NT2/D1 (cell line): ENCODE measurements around the gene MBP.

Source experiments
- SUZ12 ChIP-seq: IDR thresholded peaks from 2 replicates; pipeline ENCODE4 v1.6.1; 2011; ENCODE audit not compliant: insufficient read length, insufficient read depth; ENCODE audit errors: extremely low read depth
- YY1 ChIP-seq: IDR thresholded peaks from 2 replicates; pipeline ENCODE4 v1.6.1; 2011; ENCODE audit not compliant: insufficient read length, insufficient read depth
- ZNF274 ChIP-seq: IDR thresholded peaks from 2 replicates; pipeline ENCODE4 v1.6.1; 2011; ENCODE audit warnings: mild to moderate bottlenecking, low read depth, low read length

- TF ChIP-seq ZNF274: no peak
- TF ChIP-seq YY1: no peak
- TF ChIP-seq SUZ12: no peak
Measured at GRCh38 chr18:77025123-77025522, 107.5 kb downstream of the MBP start.
